OCI-LY7 (cell line): ENCODE measurements around the gene PDCD2L. TPM values are rescaled to one million over a fixed set of nuclear protein-coding genes. Genes with fewer than 3 reads are reported as not detected.
"Not testable (repeated sequence)": the region's sequence is repeated elsewhere in the genome, so short reads cannot be mapped to it uniquely, and the experiment has no call there.

Experiments used
- BruUV-seq: library from RNA; stranded (reverse); fragments of 400-500 nt; replicated peaks from 2 replicates; lab custom pipeline; 2021; lab: Mats Ljungman, UMichigan
- CTCF ChIA-PET: fragments of 300-600 bp; sonication (Branson Sonifier 250); formaldehyde crosslinking; loops from one replicate; lab custom pipeline; 2022; ENCODE audit warnings: antibody characterized with exemption; ENCODE audit not compliant: unreplicated experiment; lab: Charles Lee
- POLR2A ChIA-PET: fragments of 300-600 bp; sonication (Branson Sonifier 250); formaldehyde crosslinking; loops from one replicate; lab custom pipeline; 2022; ENCODE audit warnings: antibody characterized with exemption; lab: Charles Lee
- DNase-seq: peaks from one replicate; pipeline ENCODE4 v3.0.0-alpha.2; 2015; ENCODE audit warnings: low spot score
- H2AFZ ChIP-seq: fragments of 200-600 bp; sonication (generic), shearing (Covaris generic); 2 replicates; pipeline ENCODE4 v1.6.1; 2014; ENCODE audit warnings: mild to moderate bottlenecking, antibody characterized with exemption, low read length, moderate library complexity
- H3K27ac ChIP-seq: fragments of 200-600 bp; sonication (generic); 2 replicates; pipeline ENCODE4 v1.5.1; 2014; ENCODE audit warnings: mixed run types, low read depth, mild to moderate bottlenecking, moderate library complexity, low read length, inconsistent platforms; ENCODE audit not compliant: poor library complexity, severe bottlenecking
- H3K36me3 ChIP-seq: fragments of 200-600 bp; sonication (generic); 2 replicates; pipeline ENCODE4 v1.6.1; 2014; ENCODE audit warnings: mild to moderate bottlenecking, antibody characterized with exemption, low read length, moderate library complexity, mixed read lengths; ENCODE audit not compliant: insufficient read depth
- H3K4me1 ChIP-seq: fragments of 200-600 bp; sonication (generic); 2 replicates; pipeline ENCODE4 v1.5.1; 2014; ENCODE audit warnings: mild to moderate bottlenecking, low read length; ENCODE audit not compliant: insufficient read depth, poor library complexity, severe bottlenecking
- H3K4me2 ChIP-seq: fragments of 200-600 bp; sonication (generic); 2 replicates; pipeline ENCODE4 v1.6.1; 2014; ENCODE audit warnings: mild to moderate bottlenecking, low read length
- H3K4me3 ChIP-seq: fragments of 200-600 bp; sonication (generic); 2 replicates; pipeline ENCODE4 v1.5.1; 2014; ENCODE audit warnings: mild to moderate bottlenecking, low read depth, low read length; ENCODE audit not compliant: poor library complexity, severe bottlenecking
- H3K79me2 ChIP-seq: fragments of 200-600 bp; sonication (generic); 2 replicates; pipeline ENCODE4 v1.6.1; 2016; ENCODE audit warnings: low read depth, mild to moderate bottlenecking, low read length, moderate library complexity, mixed read lengths; ENCODE audit not compliant: insufficient read depth
- H3K9me2 ChIP-seq: fragments of 200-600 bp; sonication (generic); 2 replicates; pipeline ENCODE4 v1.6.1; 2016; ENCODE audit warnings: mild to moderate bottlenecking, low read length, mixed read lengths; ENCODE audit not compliant: insufficient read depth
- H3K9me3 ChIP-seq: fragments of 200-600 bp; sonication (generic); 2 replicates; pipeline ENCODE4 v1.6.1; 2014; ENCODE audit warnings: mild to moderate bottlenecking, mixed run types, low read length, mixed read lengths
- H4K20me1 ChIP-seq: fragments of 200-600 bp; sonication (generic); 2 replicates; pipeline ENCODE4 v1.6.1; 2014; ENCODE audit warnings: mild to moderate bottlenecking, antibody characterized with exemption, low read length, moderate library complexity, mixed read lengths; ENCODE audit not compliant: insufficient read depth
- EZH2phosphoT487 ChIP-seq: fragments of 200-600 bp; sonication (generic); IDR thresholded peaks from 2 replicates; pipeline ENCODE4 v1.6.1; 2018; ENCODE audit warnings: low read depth, borderline replicate concordance, mild to moderate bottlenecking, mixed run types, antibody characterized with exemption, low read length, moderate library complexity, mixed read lengths
- intact Hi-C: fragments of 100-400 bp; cut with micrococcal nuclease; formaldehyde crosslinking; loops from one replicate; pipeline ENCODE4 v1.10.0; 2022; ENCODE audit not compliant: unreplicated experiment
- total RNA-seq, 2 experiments: library from RNA; depleted of rRNA in 1 of 2; stranded (reverse); fragments of >200 nt in 1 of 2; shearing (Covaris generic) in 1 of 2; gene quantifications; 2 replicates each; pipeline ENCODE4 v1.2.3, GENCODE V29; 2014 to 2022
- TF ChIP-seq, protein P1 (sequence below): fragments of 200-600 bp; sonication (generic); conservative IDR thresholded peaks from 2 replicates; pipeline ENCODE4 v1.5.1; 2014; ENCODE audit warnings: mild to moderate bottlenecking, antibody characterized with exemption, low read length, moderate library complexity, mixed read lengths

PDCD2L gene
- total RNA-seq, 2 experiments from 2014 or later, result 27.5 to 30.0 TPM

DNA sequence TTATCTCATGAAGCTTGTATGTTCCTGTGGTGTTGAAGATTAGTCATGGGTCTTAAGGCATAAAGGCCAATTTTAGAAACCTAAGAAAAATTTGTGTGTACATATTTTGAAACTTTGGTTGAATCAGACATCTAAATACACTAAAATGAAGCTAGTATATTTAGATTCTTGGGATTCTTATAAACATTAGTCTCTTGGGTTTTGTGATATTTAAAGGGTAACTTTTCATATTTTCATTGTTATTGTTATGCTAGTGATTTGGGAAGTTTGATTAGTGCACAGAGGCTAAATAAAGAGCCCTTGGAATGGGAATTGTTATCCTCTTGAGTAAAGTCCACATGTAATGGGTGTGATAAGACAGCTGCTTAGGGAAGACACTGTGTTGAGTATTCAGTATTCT is 48.5 kb downstream of the PDCD2L start:
- Histone ChIP-seq H3K9me3 (no peaks in the 10 kb centered on the region), H3K9me2 (no peaks in the 10 kb centered on the region), H4K20me1 (no peaks in the 10 kb centered on the region; the same call in 1 of the 2 replicates), H3K4me2 (no peak overlapping the region), H3K27ac (no peak overlapping the region), H3K36me3 (peaks cover 97% of the 10 kb centered on the region), H3K4me3 (no peak overlapping the region), H3K4me1 (no peaks in the 10 kb centered on the region), H3K79me2 (peaks cover 18% of the 10 kb centered on the region; the same call in 1 of the 2 replicates), H2AFZ (no peak overlapping the region)
- intact Hi-C loops, result no loop called here
- ChIA-PET CTCF (no interaction called here), POLR2A (interaction anchor here (0.6 to 1.5 kb wide), 2 partner anchors 23 to 24 kb away, joined by 4 to 5 read pairs; partner anchors contain the start of gene UBA2)
- DNase-seq, result no peak
- TSS peak; percentile 8 for BruUV-seq
- TF ChIP-seq EZH2phosphoT487, result no peak
- TF ChIP-seq, protein P1, sequence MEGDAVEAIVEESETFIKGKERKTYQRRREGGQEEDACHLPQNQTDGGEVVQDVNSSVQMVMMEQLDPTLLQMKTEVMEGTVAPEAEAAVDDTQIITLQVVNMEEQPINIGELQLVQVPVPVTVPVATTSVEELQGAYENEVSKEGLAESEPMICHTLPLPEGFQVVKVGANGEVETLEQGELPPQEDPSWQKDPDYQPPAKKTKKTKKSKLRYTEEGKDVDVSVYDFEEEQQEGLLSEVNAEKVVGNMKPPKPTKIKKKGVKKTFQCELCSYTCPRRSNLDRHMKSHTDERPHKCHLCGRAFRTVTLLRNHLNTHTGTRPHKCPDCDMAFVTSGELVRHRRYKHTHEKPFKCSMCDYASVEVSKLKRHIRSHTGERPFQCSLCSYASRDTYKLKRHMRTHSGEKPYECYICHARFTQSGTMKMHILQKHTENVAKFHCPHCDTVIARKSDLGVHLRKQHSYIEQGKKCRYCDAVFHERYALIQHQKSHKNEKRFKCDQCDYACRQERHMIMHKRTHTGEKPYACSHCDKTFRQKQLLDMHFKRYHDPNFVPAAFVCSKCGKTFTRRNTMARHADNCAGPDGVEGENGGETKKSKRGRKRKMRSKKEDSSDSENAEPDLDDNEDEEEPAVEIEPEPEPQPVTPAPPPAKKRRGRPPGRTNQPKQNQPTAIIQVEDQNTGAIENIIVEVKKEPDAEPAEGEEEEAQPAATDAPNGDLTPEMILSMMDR, result no peak

DNA sequence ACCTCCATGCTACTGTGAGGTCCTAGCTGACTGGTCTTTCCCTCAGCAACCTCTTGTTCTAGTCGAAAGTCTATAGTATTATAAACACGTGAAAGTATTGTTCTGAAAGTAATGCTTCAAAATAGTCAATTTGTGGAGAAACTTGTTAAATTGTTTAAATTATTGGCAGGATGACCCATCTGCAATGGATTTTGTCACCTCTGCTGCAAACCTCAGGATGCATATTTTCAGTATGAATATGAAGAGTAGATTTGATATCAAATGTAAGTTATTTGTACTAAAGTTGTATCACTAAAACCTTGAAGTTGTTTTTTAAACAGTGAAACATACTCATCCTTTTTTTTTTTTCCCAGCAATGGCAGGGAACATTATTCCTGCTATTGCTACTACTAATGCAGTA is 49.9 kb downstream of the PDCD2L start:
- Histone ChIP-seq H3K4me3 (no peak overlapping the region), H3K4me2 (no peak overlapping the region), H3K4me1 (no peaks in the 10 kb centered on the region), H2AFZ (no peak overlapping the region), H3K27ac (no peak overlapping the region), H3K9me2 (no peaks in the 10 kb centered on the region), H4K20me1 (no peaks in the 10 kb centered on the region; the same call in 1 of the 2 replicates), H3K79me2 (peaks cover 19% of the 10 kb centered on the region; the same call in 1 of the 2 replicates), H3K36me3 (peaks cover 96% of the 10 kb centered on the region), H3K9me3 (no peaks in the 10 kb centered on the region)
- no peak for TF ChIP-seq EZH2phosphoT487
- TF ChIP-seq, protein P1, result no peak
- no TSS peak for BruUV-seq
- intact Hi-C loops, result no loop called here
- ChIA-PET POLR2A (interaction anchor here (0.7 to 1.2 kb wide), 2 partner anchors 22 to 113 kb away, joined by 3 read pairs; no protein-coding TSS in a partner anchor), CTCF (no interaction called here)
- DNase-seq, result no peak

DNA sequence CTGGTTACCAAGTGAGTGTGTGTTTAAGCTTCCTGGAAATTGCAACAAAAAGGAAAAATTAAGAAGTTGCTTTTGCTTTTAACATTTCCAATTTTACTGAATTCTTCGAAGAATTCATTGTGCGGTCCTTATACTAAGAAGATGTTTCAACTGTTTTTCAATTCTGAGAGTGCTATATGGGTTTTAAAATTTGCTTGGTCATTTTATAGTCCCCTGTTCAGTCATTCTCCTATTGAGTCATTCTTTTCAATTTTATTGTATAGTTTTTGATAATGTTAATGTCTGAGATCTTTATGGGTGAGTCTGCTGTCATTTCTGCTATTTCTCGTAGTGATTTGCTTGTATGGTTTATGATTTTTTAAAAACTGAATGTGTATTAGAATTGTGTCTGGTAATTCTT is 50.5 kb downstream of the PDCD2L start:
- intact Hi-C loops, result no loop called here
- Histone ChIP-seq H3K79me2 (peaks cover 19% of the 10 kb centered on the region; the same call in 1 of the 2 replicates), H3K4me3 (no peak overlapping the region), H3K4me2 (no peak overlapping the region), H3K9me3 (no peaks in the 10 kb centered on the region), H3K4me1 (no peaks in the 10 kb centered on the region), H4K20me1 (no peaks in the 10 kb centered on the region; the same call in 1 of the 2 replicates), H3K9me2 (no peaks in the 10 kb centered on the region), H2AFZ (no peak overlapping the region), H3K27ac (no peak overlapping the region), H3K36me3 (peaks cover 96% of the 10 kb centered on the region)
- DNase-seq, result no peak
- TSS peak; percentile 15 for BruUV-seq
- ChIA-PET CTCF (no interaction called here), POLR2A (interaction anchor here (1.2 kb wide), 1 partner anchor 22 kb away, joined by 3 read pairs; no protein-coding TSS in a partner anchor)
- TF ChIP-seq, protein P1, result no peak

DNA sequence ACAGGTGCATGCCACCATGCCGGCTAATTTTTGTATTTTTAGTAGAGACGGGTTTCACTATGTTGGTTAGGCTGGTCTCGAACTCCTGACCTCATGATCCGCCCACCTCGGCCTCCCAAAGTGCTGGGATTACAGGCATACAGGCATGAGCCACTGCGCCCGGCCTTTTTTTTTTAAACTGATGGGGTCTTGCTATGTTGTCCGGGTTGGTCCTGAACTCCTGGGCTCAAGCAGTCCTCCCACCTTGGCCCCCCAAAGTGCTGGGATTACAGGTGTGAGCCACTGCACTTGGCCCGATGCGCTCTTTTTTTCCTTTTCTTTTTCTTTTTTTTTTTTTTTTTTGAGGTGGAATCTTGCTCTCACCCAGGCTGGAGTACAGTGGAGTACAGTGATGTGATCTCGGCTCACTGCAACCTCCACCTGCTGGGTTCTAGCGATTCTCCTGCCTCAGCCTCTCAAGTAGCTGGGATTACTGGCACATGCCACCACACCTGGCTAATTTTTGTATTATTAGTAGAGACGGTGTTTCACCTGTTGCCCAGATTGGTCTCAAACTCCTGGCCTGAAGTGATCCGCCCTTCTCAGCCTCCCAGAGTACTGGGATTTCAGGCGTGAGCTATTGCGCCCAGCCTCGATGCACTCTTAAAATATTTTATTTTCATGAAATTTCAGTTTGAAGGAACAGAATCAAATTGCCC is 51.7 kb downstream of the PDCD2L start:
- CTCF ChIA-PET, result interaction anchor here (1.0 kb wide), 1 partner anchor 70 kb away, joined by 4 read pairs; no protein-coding TSS in a partner anchor
- H2AFZ ChIP-seq, H3K27ac ChIP-seq, H3K9me2 ChIP-seq, H4K20me1 ChIP-seq, H3K4me1 ChIP-seq, H3K4me3 ChIP-seq, BruUV-seq, intact Hi-C loops, DNase-seq, H3K4me2 ChIP-seq, H3K9me3 ChIP-seq: not testable (repeated sequence)
- H3K79me2 ChIP-seq, result peaks cover 20% of the 10 kb centered on the region; the same call in 1 of the 2 replicates
- POLR2A ChIA-PET, result interaction anchor here (0.7 kb wide), 1 partner anchor 12 kb away, joined by 4 read pairs; no protein-coding TSS in a partner anchor
- H3K36me3 ChIP-seq, result peaks cover 96% of the 10 kb centered on the region
